SU-DHL-6 (cell line): ENCODE results near the gene EHHADH.

ENCODE experiments used
- H2AFZ ChIP-seq: fragments of 200-600 bp; sonication (generic); 2 replicates; pipeline ENCODE4 v1.6.1; 2014; ENCODE audit warnings: low read depth, mild to moderate bottlenecking, moderate library complexity, mixed read lengths, antibody characterized with exemption, low read length; ENCODE audit not compliant: severe bottlenecking
- H3F3A ChIP-seq: fragments of 200-600 bp; shearing (Covaris generic); 2 replicates; pipeline ENCODE4 v1.6.0; 2016; ENCODE audit warnings: antibody characterized with exemption, mild to moderate bottlenecking; ENCODE audit not compliant: insufficient read depth
- H3K27ac ChIP-seq: fragments of 200-600 bp; sonication (generic); 2 replicates; pipeline ENCODE4 v1.5.1; 2016; ENCODE audit warnings: low read depth, mild to moderate bottlenecking, low read length, moderate library complexity, mixed read lengths
- H3K27me3 ChIP-seq: fragments of 200-600 bp; sonication (generic), shearing (Covaris generic); 2 replicates; pipeline ENCODE4 v1.6.0; 2014; ENCODE audit warnings: mild to moderate bottlenecking, low read length
- H3K36me3 ChIP-seq: fragments of 200-600 bp; sonication (generic); 2 replicates; pipeline ENCODE4 v1.6.1; 2014; ENCODE audit warnings: mild to moderate bottlenecking, low read length, mixed read lengths
- H3K4me2 ChIP-seq: fragments of 300-600, 200-600 bp; shearing (Covaris generic), sonication (generic); 2 replicates; pipeline ENCODE4 v1.6.0; 2014; ENCODE audit warnings: low read length, low read depth, mild to moderate bottlenecking; ENCODE audit not compliant: poor library complexity, severe bottlenecking
- H3K4me3 ChIP-seq: fragments of 200-600 bp; sonication (generic); 2 replicates; pipeline ENCODE4 v1.5.1; 2014; ENCODE audit warnings: antibody characterized with exemption, low read length, mild to moderate bottlenecking, mixed read lengths; ENCODE audit not compliant: insufficient read depth, poor library complexity, severe bottlenecking
- H3K79me2 ChIP-seq: fragments of 200-600 bp; sonication (generic); 2 replicates; pipeline ENCODE4 v1.6.1; 2014; ENCODE audit warnings: mild to moderate bottlenecking, low read length, moderate library complexity; ENCODE audit not compliant: insufficient read depth
- H3K9ac ChIP-seq: fragments of 200-600 bp; sonication (generic); 2 replicates; pipeline ENCODE4 v1.7.0; 2014; ENCODE audit warnings: mild to moderate bottlenecking, low read length
- H3K9me2 ChIP-seq: fragments of 200-600 bp; sonication (generic); replicated peaks from 2 replicates; pipeline ENCODE4 v1.6.1; 2014; ENCODE audit warnings: low read length; ENCODE audit not compliant: insufficient read depth
- H3K9me3 ChIP-seq: fragments of 200-600 bp; sonication (generic); 2 replicates; pipeline ENCODE4 v1.6.1; 2014; ENCODE audit warnings: low read length, mixed read lengths; ENCODE audit not compliant: insufficient read depth
- H4K20me1 ChIP-seq: fragments of 200-600 bp; sonication (generic); 2 replicates; pipeline ENCODE4 v1.6.1; 2014; ENCODE audit warnings: low read depth, mild to moderate bottlenecking, antibody characterized with exemption, low read length, moderate library complexity, mixed read lengths
- EZH2phosphoT487 ChIP-seq: fragments of 200-600 bp; sonication (generic), shearing (Covaris generic); conservative IDR thresholded peaks from 2 replicates; pipeline ENCODE4 v1.6.1; 2018; ENCODE audit warnings: mild to moderate bottlenecking, antibody characterized with exemption, low read length, moderate library complexity, mixed read lengths
- TF ChIP-seq, protein P1 (sequence below): fragments of 200-600 bp; sonication (generic); IDR thresholded peaks from one replicate; pipeline ENCODE4 v1.5.1; 2017; ENCODE audit warnings: antibody characterized with exemption, mild to moderate bottlenecking, low read length, moderate library complexity; ENCODE audit not compliant: insufficient read depth, poor library complexity, severe bottlenecking

EHHADH gene

DNA sequence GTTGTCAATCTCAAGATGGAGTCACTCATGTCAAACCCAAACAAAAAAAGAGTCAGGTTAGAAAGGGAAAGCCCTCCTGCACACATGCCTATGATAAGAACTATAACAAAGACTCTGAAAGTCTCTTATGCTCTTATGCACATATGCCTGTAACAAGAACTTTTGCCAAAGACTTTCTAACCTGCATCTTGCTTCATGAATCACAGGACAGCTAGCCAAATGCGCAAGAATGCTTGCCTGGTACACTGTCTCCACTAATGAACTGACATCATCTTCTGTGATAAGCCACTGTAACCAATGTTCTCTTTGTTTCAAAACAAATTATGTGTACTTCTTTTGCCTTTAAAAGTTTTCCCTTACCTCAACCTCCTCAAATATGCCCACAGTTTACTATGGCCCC, 18.2 kb upstream of the EHHADH start:
- no peak overlapping the region for H3K4me2 ChIP-seq
- H3K9me3 ChIP-seq: no peaks in the 10 kb centered on the region
- H3K27ac ChIP-seq: no peak overlapping the region
- H3K4me3 ChIP-seq: no peak overlapping the region
- no peaks in the 10 kb centered on the region for H3K79me2 ChIP-seq
- no peaks in the 10 kb centered on the region for H3F3A ChIP-seq
- H3K36me3 ChIP-seq: no peaks in the 10 kb centered on the region
- H3K9ac ChIP-seq: no peak overlapping the region
- no peaks in the 10 kb centered on the region for H4K20me1 ChIP-seq
- no peak overlapping the region for H2AFZ ChIP-seq
- no peaks in the 10 kb centered on the region for H3K27me3 ChIP-seq
- TF ChIP-seq, protein P1, sequence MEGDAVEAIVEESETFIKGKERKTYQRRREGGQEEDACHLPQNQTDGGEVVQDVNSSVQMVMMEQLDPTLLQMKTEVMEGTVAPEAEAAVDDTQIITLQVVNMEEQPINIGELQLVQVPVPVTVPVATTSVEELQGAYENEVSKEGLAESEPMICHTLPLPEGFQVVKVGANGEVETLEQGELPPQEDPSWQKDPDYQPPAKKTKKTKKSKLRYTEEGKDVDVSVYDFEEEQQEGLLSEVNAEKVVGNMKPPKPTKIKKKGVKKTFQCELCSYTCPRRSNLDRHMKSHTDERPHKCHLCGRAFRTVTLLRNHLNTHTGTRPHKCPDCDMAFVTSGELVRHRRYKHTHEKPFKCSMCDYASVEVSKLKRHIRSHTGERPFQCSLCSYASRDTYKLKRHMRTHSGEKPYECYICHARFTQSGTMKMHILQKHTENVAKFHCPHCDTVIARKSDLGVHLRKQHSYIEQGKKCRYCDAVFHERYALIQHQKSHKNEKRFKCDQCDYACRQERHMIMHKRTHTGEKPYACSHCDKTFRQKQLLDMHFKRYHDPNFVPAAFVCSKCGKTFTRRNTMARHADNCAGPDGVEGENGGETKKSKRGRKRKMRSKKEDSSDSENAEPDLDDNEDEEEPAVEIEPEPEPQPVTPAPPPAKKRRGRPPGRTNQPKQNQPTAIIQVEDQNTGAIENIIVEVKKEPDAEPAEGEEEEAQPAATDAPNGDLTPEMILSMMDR: no peak
- TF ChIP-seq EZH2phosphoT487: no peak
- no peaks in the 10 kb centered on the region for H3K9me2 ChIP-seq

GRCh38 chr3:185270956-185271332, 17.1 kb upstream of the EHHADH start:
- Histone ChIP-seq H3K4me2 (no peak overlapping the region), H3K36me3 (no peaks in the 10 kb centered on the region), H3K9me2 (no peaks in the 10 kb centered on the region), H3K4me3 (no peak overlapping the region), H3K27ac (no peak overlapping the region), H3K27me3 (no peaks in the 10 kb centered on the region), H3F3A (no peaks in the 10 kb centered on the region), H3K9me3 (no peaks in the 10 kb centered on the region), H2AFZ (no peak overlapping the region), H3K9ac (no peak overlapping the region), H4K20me1 (no peaks in the 10 kb centered on the region), H3K79me2 (no peaks in the 10 kb centered on the region)
- TF ChIP-seq, protein P1: no peak
- TF ChIP-seq EZH2phosphoT487: no peak

DNA sequence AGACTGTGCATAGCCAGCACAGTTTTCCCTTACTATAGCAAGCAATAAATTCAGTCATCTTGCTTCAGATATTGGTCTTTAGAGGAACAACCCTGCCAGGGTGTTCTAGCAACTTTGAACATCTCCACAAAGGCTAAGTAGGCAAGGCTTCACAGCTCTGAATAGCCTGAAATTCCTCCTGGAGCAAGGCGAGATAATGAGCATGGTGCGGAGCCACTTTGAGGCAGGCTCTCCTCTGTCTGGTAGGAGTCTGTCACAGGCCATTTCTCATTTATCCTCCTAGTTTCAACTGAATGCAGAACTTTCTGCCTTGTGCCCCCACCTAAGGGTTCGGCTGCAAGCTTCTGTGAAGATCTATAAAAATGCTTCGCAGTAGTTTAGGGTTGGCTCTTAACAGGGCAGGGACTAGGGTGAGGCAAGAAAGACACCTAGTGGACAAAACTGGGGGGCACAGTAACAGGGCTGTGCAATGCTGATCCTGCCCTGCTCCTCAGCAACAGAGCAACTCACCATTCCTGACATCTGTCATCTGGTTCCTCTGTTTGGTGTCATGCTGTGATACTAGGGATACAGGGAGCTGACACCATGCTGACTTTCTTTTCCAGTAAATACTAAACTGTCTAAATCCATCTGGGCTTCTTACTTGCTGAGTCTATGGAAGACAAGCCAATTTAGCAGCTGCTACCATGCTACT, 16.6 kb upstream of the EHHADH start:
- no peaks in the 10 kb centered on the region for H3K27me3 ChIP-seq
- TF ChIP-seq, protein P1: no peak
- TF ChIP-seq EZH2phosphoT487: no peak
- H3K9ac ChIP-seq: no peak overlapping the region
- no peak overlapping the region for H3K4me2 ChIP-seq
- no peak overlapping the region for H3K27ac ChIP-seq
- no peaks in the 10 kb centered on the region for H3K79me2 ChIP-seq
- no peaks in the 10 kb centered on the region for H3F3A ChIP-seq
- no peaks in the 10 kb centered on the region for H3K9me3 ChIP-seq
- no peak overlapping the region for H2AFZ ChIP-seq
- H3K9me2 ChIP-seq: no peaks in the 10 kb centered on the region
- H4K20me1 ChIP-seq: no peaks in the 10 kb centered on the region
- no peak overlapping the region for H3K4me3 ChIP-seq
- H3K36me3 ChIP-seq: no peaks in the 10 kb centered on the region
